ENCODE data around the gene LRGUK. TPM values are rescaled to one million over a fixed set of nuclear protein-coding genes. Genes with fewer than 3 reads are reported as not detected.

Gene LRGUK
- total and polyA plus RNA-seq, 2 donors (not counting 3 experiments of a cell fraction or from before 2014, with no cell fraction given): 0.10 to 0.11 TPM

GRCh38 chr7:134165252-134165651, 38.1 kb downstream of the LRGUK start:
- ChIA-PET CTCF (no interaction called here), POLR2A (no interaction called here)
- no peak for FAIRE-seq
- H2AFZ ChIP-seq (ENCODE audit: low read depth, low read length): no peak overlapping the region
- no peaks in the 10 kb centered on the region for H4K20me1 ChIP-seq (replicated peaks; ENCODE audit: control insufficient read depth, extremely low read depth, insufficient read depth, low read length)
- no peak overlapping the region for H3K4me2 ChIP-seq (ENCODE audit: insufficient read depth, low read length)
- H3K36me3 ChIP-seq (ENCODE audit: control insufficient read depth in 2 of 2, extremely low read depth in 1 of 2, insufficient read depth in 2 of 2, low read length in 2 of 2): no peaks in the 10 kb centered on the region
- H3K27me3 ChIP-seq (ENCODE audit: control insufficient read depth in 2 of 2, insufficient read depth in 2 of 2, low read length in 2 of 2): peaks cover 2 to 7% of the 10 kb centered on the region in 2 experiments
- no peaks in the 10 kb centered on the region for H3K79me2 ChIP-seq (ENCODE audit: control insufficient read depth, insufficient read depth, low read length)
- no peaks in the 10 kb centered on the region for H3K9me1 ChIP-seq (replicated peaks; ENCODE audit: control insufficient read depth, extremely low read depth, insufficient read depth, low read length)
- no peak overlapping the region for H3K27ac ChIP-seq (ENCODE audit: insufficient read depth, low read depth, low read length)
- no peak overlapping the region for H3K4me3 ChIP-seq (replicated peaks in 1 of 3; ENCODE audit: insufficient read depth in 1 of 3, low read depth in 1 of 3, low read length in 3 of 3)
- BruUV-seq (replicated peaks): no TSS peak
- no peaks in the 10 kb centered on the region for H3K4me1 ChIP-seq (ENCODE audit: control insufficient read depth, extremely low read depth, insufficient read depth, low read length)
- dilution Hi-C loops (cut with MboI; ENCODE audit: extremely low pct_ligation_motif_present, low sequenced_read_pairs) (no loop called here), intact Hi-C loops (cut with micrococcal nuclease) (no loop called here)
- no peak for TF ChIP-seq MAX (IDR thresholded peaks at IDR 0.05; ENCODE audit: insufficient read depth, insufficient read length)
- TF ChIP-seq CTCF (IDR thresholded peaks at IDR 0.05; ENCODE audit: extremely low read depth in 1 of 2, insufficient read depth in 1 of 2, low read depth in 1 of 2, low read length in 2 of 2): no peak
- TF ChIP-seq EZH2 (IDR thresholded peaks at IDR 0.05; ENCODE audit: borderline replicate concordance, low read depth, low read length, severe bottlenecking): no peak
- no peak for TF ChIP-seq GATA2 (IDR thresholded peaks at IDR 0.05; ENCODE audit: insufficient read depth, insufficient read length, low read depth, low read length)
- no peak for TF ChIP-seq POLR2A (IDR thresholded peaks at IDR 0.05; ENCODE audit: low read depth, low read length)
- TF ChIP-seq MYC (IDR thresholded peaks at IDR 0.05; ENCODE audit: low read depth, low read length): no peak
- TF ChIP-seq POLR2AphosphoS5 (IDR thresholded peaks at IDR 0.05; ENCODE audit: insufficient read depth, low read depth, low read length): no peak
- TF ChIP-seq JUN (IDR thresholded peaks at IDR 0.05; ENCODE audit: borderline replicate concordance, insufficient read depth, insufficient read length, low read depth): no peak
- TF ChIP-seq FOS (IDR thresholded peaks at IDR 0.05; ENCODE audit: borderline replicate concordance, insufficient read depth, low read length): no peak
- H3K9ac ChIP-seq (replicated peaks; ENCODE audit: extremely low read depth, insufficient read depth, low read length): no peak overlapping the region
- no peak for DNase-seq (ENCODE audit: low read depth, low spot score)
- H3K9me3 ChIP-seq (replicated peaks; ENCODE audit: control insufficient read depth, insufficient read depth, low read length): no peaks in the 10 kb centered on the region
